GM18520 (cell line): ENCODE data around the gene PRDM2.

Experiments used
- ATAC-seq: cut with Tn5 transposase; IDR thresholded peaks from one replicate; pipeline ENCODE4 v1.9.1; 2021; ENCODE audit not compliant: unreplicated experiment

PRDM2 gene

GRCh38 chr1:13788795-13789194 is 88.8 kb downstream of the PRDM2 start:
- ATAC-seq: no peak

- ATAC-seq: no peak
These were observed 90.5 kb downstream of the PRDM2 start for GRCh38 chr1:13790290-13791030.

- no peak for ATAC-seq
These were observed 92.4 kb downstream of the PRDM2 start for GRCh38 chr1:13792419-13792818.

GRCh38 chr1:13793088-13793730 is 93.2 kb downstream of the PRDM2 start:
- ATAC-seq: no peak

GRCh38 chr1:13794231-13795187 is 94.5 kb downstream of the PRDM2 start:
- no peak for ATAC-seq

GRCh38 chr1:13797397-13797796 is 97.4 kb downstream of the PRDM2 start:
- no peak for ATAC-seq

GRCh38 chr1:13798120-13798519 is 98.1 kb downstream of the PRDM2 start:
- ATAC-seq: no peak

GRCh38 chr1:13799502-13800283 is 99.7 kb downstream of the PRDM2 start:
- no peak for ATAC-seq

GRCh38 chr1:13801232-13801631 is 101.2 kb downstream of the PRDM2 start:
- no peak for ATAC-seq

GRCh38 chr1:13801655-13802486 is 101.9 kb downstream of the PRDM2 start:
- ATAC-seq: no peak

GRCh38 chr1:13802782-13803545 is 103.0 kb downstream of the PRDM2 start:
- ATAC-seq: no peak

- no peak for ATAC-seq
These were observed 103.7 kb downstream of the PRDM2 start for GRCh38 chr1:13803546-13804239.

GRCh38 chr1:13804240-13804633 is 104.2 kb downstream of the PRDM2 start:
- ATAC-seq: no peak

- ATAC-seq: no peak
These were observed 105.4 kb downstream of the PRDM2 start for GRCh38 chr1:13805431-13805830.

GRCh38 chr1:13806108-13806507 is 106.1 kb downstream of the PRDM2 start:
- ATAC-seq: no peak

GRCh38 chr1:13807209-13807608 is 107.2 kb downstream of the PRDM2 start:
- ATAC-seq: no peak

GRCh38 chr1:13808729-13809131 is 108.7 kb downstream of the PRDM2 start:
- ATAC-seq: no peak

- no peak for ATAC-seq
These were observed 109.6 kb downstream of the PRDM2 start for GRCh38 chr1:13809461-13810159.
